GM20000 (cell line): Measurements from ENCODE around the gene PAWR.

ENCODE experiments used
- DNase-seq: peaks from one replicate; pipeline ENCODE4 v3.0.0; 2012; ENCODE audit warnings: low spot score
- TF ChIP-seq, protein P1 (sequence below): IDR thresholded peaks from 2 replicates; pipeline ENCODE4 v1.5.1; 2012; ENCODE audit warnings: mild to moderate bottlenecking, control low read depth; ENCODE audit errors: extremely low read depth, missing control alignments

The PAWR gene

GRCh38 chr12:79661629-79662028 lies 29.1 kb downstream of the PAWR start:
- DNase-seq, result no peak
- TF ChIP-seq, protein P1, sequence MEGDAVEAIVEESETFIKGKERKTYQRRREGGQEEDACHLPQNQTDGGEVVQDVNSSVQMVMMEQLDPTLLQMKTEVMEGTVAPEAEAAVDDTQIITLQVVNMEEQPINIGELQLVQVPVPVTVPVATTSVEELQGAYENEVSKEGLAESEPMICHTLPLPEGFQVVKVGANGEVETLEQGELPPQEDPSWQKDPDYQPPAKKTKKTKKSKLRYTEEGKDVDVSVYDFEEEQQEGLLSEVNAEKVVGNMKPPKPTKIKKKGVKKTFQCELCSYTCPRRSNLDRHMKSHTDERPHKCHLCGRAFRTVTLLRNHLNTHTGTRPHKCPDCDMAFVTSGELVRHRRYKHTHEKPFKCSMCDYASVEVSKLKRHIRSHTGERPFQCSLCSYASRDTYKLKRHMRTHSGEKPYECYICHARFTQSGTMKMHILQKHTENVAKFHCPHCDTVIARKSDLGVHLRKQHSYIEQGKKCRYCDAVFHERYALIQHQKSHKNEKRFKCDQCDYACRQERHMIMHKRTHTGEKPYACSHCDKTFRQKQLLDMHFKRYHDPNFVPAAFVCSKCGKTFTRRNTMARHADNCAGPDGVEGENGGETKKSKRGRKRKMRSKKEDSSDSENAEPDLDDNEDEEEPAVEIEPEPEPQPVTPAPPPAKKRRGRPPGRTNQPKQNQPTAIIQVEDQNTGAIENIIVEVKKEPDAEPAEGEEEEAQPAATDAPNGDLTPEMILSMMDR, result no peak

DNA sequence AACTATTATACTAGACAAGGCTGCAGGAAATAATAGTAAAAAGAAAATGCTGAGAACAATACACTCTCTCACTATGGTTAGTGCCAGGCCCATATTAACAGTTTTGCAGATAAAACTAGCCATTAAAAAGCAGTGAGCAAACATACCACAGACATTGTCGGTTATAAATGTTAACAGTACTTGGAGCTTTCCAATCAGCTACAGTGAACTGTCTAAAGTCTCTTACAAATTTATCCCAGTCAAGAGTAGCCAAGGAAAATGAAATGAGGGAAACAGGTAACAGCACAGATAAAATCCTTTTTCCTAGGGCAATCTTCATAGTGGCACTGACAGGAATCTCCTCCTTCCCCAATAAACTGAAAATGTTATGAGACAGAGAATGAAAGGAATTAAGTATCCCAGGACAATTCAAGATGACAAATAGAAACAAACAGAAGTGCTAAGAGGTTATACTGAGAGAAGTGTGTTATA lies 30.8 kb downstream of the PAWR start:
- DNase-seq, result no peak
- TF ChIP-seq, protein P1, result no peak

- TF ChIP-seq, protein P1, result no peak
- DNase-seq, result no peak
These were observed 32.5 kb downstream of the PAWR start for GRCh38 chr12:79658221-79658620.

DNA sequence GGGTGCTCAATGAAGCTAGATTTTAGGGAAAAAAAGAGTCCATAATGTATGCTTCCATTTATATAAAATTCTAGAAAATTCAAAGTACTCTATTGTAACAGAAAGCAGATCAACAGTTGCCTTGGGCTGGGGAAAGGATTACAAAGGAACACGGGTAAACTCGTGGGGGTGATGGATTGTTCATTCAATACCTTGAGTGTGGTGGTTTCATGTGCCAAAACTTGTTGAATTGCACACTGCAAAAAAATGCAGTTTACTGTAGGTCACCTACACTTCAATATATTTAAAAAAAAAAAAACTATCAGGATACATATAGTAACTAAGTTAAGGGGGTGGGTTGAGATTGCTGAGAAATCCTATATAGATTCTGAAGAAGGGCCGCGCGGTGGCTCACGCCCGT lies 33.6 kb downstream of the PAWR start:
- TF ChIP-seq, protein P1, result no peak
- DNase-seq, result no peak

GRCh38 chr12:79655036-79655435 lies 35.7 kb downstream of the PAWR start:
- TF ChIP-seq, protein P1, result no peak

DNA sequence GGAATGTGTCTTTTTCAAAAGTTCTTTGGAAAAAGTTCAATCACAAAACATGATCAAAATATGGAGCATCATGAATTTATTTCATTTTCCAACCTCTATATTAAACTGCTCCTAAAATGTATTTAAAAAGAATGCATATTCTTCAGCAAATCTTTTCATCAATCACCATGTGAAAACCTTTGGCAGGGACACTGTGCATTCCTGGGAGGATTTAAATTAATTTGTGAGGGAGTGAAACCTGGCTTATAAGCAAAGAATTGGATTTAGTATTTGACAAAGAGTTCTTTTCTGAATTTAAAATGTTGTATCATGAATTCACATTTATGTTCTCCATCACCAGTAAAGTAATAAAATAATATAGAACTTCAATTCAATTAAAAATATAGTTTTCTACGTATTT lies 38.2 kb downstream of the PAWR start:
- TF ChIP-seq, protein P1, result no peak
- DNase-seq, result no peak

More at GRCh38 chr12:79655036-79655435, 35.7 kb downstream of the PAWR start:
- no peak for DNase-seq

DNA sequence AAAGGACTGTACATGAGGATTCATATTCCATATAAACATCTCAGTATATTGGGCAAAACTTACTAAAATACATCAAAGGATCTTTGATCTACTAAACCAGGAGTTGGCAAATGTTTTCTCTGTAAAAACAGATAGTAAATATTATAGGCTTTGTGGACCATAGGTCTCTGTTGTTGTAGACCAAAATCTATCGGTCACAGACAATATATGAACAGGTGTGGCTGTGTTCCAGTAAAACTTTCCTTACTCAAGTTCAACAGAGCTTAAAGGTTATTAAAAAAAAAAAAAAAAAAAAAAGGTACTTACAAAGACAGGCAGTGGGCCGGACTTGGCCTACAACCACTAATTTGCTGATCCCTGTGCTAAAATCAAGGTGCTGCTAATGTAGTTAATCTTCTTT lies 40.3 kb downstream of the PAWR start:
- TF ChIP-seq, protein P1, result no peak
- DNase-seq, result no peak
